Measurements from ENCODE around the gene HERC5.
"Not testable (repeated sequence)": the region's sequence is repeated elsewhere in the genome, so short reads cannot be mapped to it uniquely, and the experiment has no call there.

HERC5 gene

DNA sequence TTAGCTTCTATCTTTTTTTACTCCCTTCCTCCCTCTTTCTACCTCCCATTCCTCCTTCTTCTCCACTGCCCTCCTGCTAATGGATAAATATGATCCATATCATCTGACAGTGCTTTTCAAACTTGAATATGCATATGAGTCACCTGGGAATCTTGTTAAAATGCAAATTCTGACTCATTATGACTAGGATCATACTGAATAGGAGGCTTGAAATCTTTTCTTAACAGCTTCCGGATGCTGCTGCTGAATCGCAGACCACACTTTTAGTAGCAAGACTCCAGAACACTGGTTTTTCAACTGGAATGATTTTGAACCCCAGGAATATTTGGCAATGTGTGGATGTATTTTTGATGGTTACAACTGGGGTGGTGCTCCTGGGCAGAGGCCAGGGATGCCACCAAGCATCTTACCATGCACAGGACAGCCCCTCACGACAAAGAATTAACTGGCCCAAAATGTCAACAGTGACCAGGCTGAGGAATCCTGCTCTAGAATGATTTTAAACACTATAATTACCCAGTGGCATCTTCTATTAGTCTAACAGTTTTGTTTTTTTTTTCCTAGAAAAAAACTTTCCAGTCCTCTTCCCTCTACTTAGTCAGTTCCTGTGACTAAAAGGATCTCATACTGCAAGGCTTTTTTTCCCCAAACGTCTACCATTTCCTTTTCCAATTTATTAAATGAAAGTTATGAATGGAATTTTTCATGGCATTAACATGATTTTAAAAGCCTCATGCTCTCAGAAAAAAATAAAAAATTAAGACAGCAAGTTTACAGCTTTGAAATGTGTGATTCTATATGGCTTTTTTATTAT lies 77.2 kb downstream of the HERC5 start:
- H3K4me2 ChIP-seq: no peak overlapping the region
- no peak for TF ChIP-seq Cebpa-rat (IDR thresholded peaks at IDR 0.05)
- no peak overlapping the region for H3K9ac ChIP-seq
- no peaks in the 10 kb centered on the region for H3K36me3 ChIP-seq
- H3K27ac ChIP-seq: no peak overlapping the region
- H3K9me3 ChIP-seq (replicated peaks in 1 of 11): no peaks in the 10 kb centered on the region; a peak in 1 of 22 replicates
- H3K4me3 ChIP-seq: no peak overlapping the region
- H4K20me1 ChIP-seq: no peaks in the 10 kb centered on the region
- peaks cover 0 to 2% (median 0%) of the 10 kb centered on the region in 10 experiments; a peak in 4 of 20 replicates for H3K4me1 ChIP-seq
- no peaks in the 10 kb centered on the region for H3K27me3 ChIP-seq

DNA sequence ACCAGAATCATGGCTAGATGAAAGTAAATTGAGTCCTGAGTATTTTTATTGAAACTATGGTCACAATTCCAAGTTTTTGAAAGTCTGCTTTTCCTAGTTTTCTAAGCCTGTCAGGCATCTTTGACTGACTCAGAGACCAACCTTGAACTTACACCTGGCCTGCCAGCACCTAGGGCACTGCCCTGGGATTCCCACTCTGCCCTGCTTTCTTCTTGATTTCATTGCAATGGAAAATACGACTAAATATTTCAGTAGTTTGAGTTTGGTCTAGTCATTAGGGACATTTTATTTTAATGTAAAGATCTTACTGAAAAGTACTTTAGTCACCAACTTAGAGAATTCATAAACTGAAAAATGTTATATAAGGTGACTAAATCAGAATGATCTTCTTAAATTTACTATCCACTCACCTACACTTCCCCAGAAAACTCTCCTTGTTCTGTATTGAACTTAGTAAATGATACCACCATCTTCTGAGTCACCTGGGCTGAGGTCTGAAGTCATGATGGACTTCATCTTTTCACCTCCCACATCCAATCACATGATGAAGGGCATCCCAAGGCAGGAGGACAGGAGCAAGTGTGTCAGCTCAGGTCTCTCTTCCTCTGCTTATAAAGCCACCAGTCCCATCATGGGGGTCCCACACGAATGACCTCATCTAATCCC lies 78.3 kb downstream of the HERC5 start:
- Histone ChIP-seq H3K4me3 (no peak overlapping the region), H4K20me1 (no peaks in the 10 kb centered on the region), H3K9me3 (replicated peaks in 1 of 11) (no peaks in the 10 kb centered on the region; a peak in 1 of 22 replicates), H3K27ac (no peak overlapping the region), H3K36me3 (no peaks in the 10 kb centered on the region), H3K4me2 (no peak overlapping the region), H3K9ac (no peak overlapping the region), H3K4me1 (peaks cover 0 to 7% (median 0%) of the 10 kb centered on the region in 10 experiments; a peak in 5 of 20 replicates), H3K27me3 (no peaks in the 10 kb centered on the region)
- no peak for TF ChIP-seq Cebpa-rat (IDR thresholded peaks at IDR 0.05)

DNA sequence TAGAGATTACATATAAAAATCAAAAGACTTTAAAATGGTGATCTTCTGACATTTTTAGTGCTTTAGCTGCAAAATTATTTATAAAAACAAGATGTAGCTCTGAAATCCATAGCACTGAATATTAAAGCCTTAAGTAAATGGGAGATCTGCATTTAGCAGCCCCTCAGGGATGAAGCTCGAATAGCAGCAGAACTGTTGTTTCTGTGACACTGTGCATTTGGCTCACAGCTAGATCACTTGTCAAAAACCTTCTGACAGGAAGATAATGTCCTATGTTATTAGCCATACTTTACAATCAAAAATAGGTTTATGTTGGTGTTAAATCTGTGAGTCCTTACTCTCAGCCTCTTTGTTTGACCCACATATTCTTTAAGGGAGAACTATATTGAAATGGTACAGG lies 80.8 kb downstream of the HERC5 start:
- H3K4me3 ChIP-seq: no peak overlapping the region
- no peak overlapping the region for H3K27ac ChIP-seq
- H3K4me1 ChIP-seq: peaks cover 0 to 7% (median 0%) of the 10 kb centered on the region in 10 experiments; a peak in 5 of 20 replicates
- TF ChIP-seq Cebpa-rat (IDR thresholded peaks at IDR 0.05): no peak
- H4K20me1 ChIP-seq: no peaks in the 10 kb centered on the region
- H3K36me3 ChIP-seq: no peaks in the 10 kb centered on the region
- no peak overlapping the region for H3K9ac ChIP-seq
- H3K27me3 ChIP-seq: no peaks in the 10 kb centered on the region
- H3K4me2 ChIP-seq: no peak overlapping the region
- no peaks in the 10 kb centered on the region; a peak in 1 of 22 replicates for H3K9me3 ChIP-seq (replicated peaks in 1 of 11)

DNA sequence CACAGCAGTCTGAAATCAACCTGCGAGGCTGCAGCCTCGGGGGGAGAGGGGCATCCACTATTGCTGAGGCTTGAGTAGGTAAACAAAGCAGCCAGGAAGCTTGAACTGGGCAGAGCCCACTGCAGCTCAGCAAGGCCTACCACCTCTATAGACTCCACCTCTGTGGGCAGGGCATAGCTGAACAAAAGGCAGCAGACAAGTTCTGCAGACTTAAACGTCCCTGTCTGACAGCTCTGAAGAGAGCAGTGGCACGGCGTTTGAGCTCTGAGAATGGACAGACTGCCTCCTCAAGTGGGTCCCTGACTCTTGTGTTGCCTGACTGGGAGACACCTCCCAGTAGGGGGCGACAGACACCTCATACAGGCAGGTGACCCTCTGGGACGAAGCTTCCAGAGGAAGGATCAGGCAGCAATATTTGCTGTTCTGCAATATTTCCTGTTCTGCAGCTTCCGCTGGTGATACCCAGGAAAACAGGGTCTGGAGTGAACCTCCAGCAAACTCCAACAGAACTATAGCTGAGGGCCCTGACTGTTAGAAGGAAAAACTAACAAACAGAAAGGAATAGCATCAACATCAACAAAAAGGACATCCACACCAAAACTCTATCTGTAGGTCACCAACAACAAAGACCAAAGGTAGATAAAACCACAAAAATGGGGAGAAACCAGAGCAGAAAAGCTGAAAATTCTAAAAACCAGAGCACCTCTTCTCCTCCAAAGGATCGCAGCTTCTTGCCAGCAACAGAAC lies 82.6 kb downstream of the HERC5 start:
- H3K36me3 ChIP-seq; H3K9me3 ChIP-seq (replicated peaks in 1 of 11); H4K20me1 ChIP-seq; H3K9ac ChIP-seq; H3K4me3 ChIP-seq; H3K27me3 ChIP-seq; H3K27ac ChIP-seq; H3K4me1 ChIP-seq: not testable (repeated sequence)
- peak overlapping the region in 3 of 11 experiments; percentile 9 to 20 (median 15); a peak in 3 of 22 replicates for H3K4me2 ChIP-seq

DNA sequence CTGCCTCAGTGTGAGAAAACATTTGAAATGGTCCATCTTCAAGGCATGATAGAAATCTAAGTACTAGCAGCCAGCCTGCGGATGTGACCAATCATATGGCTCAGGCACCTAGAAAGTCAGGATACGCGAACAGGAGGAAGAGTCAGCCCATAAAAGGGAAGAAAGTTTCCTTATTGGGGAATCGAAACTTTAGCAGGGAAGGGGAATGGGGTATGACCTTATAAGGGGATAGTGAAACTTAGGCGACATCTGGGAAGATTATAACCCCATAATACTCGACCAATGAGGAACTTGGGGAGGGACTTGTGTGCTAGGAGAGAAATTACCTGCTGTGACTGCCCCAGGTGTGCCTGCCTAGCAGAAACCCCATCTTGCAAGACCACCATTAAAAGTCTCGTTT lies 92.9 kb downstream of the HERC5 start:
- H3K4me3 ChIP-seq: no peak overlapping the region
- H3K4me2 ChIP-seq: no peak overlapping the region
- H3K27me3 ChIP-seq: no peaks in the 10 kb centered on the region
- H3K9me3 ChIP-seq (replicated peaks in 1 of 11): peaks cover 7 to 29% (median 13%) of the 10 kb centered on the region in 11 experiments; a peak in 21 of 22 replicates
- TF ChIP-seq Cebpa-rat (IDR thresholded peaks at IDR 0.05): no peak
- H3K36me3 ChIP-seq: no peaks in the 10 kb centered on the region
- no peak overlapping the region for H3K27ac ChIP-seq
- H4K20me1 ChIP-seq: no peaks in the 10 kb centered on the region
- H3K4me1 ChIP-seq: peaks cover 0 to 10% (median 5%) of the 10 kb centered on the region in 10 experiments; a peak in 10 of 20 replicates
- no peak overlapping the region for H3K9ac ChIP-seq
